Mesenchymal stem cell (in vitro differentiated cells and primary cell): ENCODE results near the gene ZC3H18.
A peak's percentile ranks its signal among the peaks of the same experiment; 100 is the strongest.

Experiments used
- DNase-seq: peaks from one replicate; pipeline ENCODE4 v3.0.0-alpha.2; 2013
- H2AFZ ChIP-seq: one replicate; pipeline ENCODE4 v1.6.1; 2013; ENCODE audit warnings: low read depth, mild to moderate bottlenecking, control low read depth, inconsistent platforms, low read length, moderate library complexity
- H2AK5ac ChIP-seq: 2 replicates; pipeline ENCODE4 v1.6.1; 2013; ENCODE audit warnings: low read length, moderate library complexity, mild to moderate bottlenecking, inconsistent platforms; ENCODE audit not compliant: severe bottlenecking
- H2BK120ac ChIP-seq: one replicate; pipeline ENCODE4 v1.6.1; 2013; ENCODE audit warnings: low read depth, mild to moderate bottlenecking, inconsistent platforms, low read length, moderate library complexity
- H2BK12ac ChIP-seq, 2 experiments: one replicate each; pipeline ENCODE4 v1.6.1; 2013; ENCODE audit warnings: inconsistent platforms in 2 of 2, low read length in 2 of 2, mild to moderate bottlenecking in 2 of 2, moderate library complexity in 2 of 2, control low read depth in 1 of 2
- H2BK15ac ChIP-seq: one replicate; pipeline ENCODE4 v1.6.1; 2013; ENCODE audit warnings: mild to moderate bottlenecking, low read depth, inconsistent platforms; ENCODE audit not compliant: poor library complexity, severe bottlenecking
- H2BK5ac ChIP-seq: 2 replicates; pipeline ENCODE4 v1.6.1; 2013; ENCODE audit warnings: low read depth, mild to moderate bottlenecking, low read length, control low read depth, inconsistent platforms; ENCODE audit not compliant: poor library complexity, severe bottlenecking
- H3K14ac ChIP-seq, 2 experiments: one replicate each; pipeline ENCODE4 v1.6.1; 2013; ENCODE audit warnings: inconsistent platforms in 2 of 2, low read length in 2 of 2, control low read depth in 1 of 2, mild to moderate bottlenecking in 1 of 2, moderate library complexity in 1 of 2
- H3K18ac ChIP-seq, 2 experiments: one replicate each; pipeline ENCODE4 v1.6.1; 2013; ENCODE audit warnings: inconsistent platforms in 2 of 2, low read length in 2 of 2, control low read depth in 1 of 2, low read depth in 1 of 2, mild to moderate bottlenecking in 1 of 2
- H3K23ac ChIP-seq, 2 experiments: one replicate each; pipeline ENCODE4 v1.6.1; 2013; ENCODE audit warnings: inconsistent platforms in 2 of 2, low read length in 2 of 2, mild to moderate bottlenecking in 2 of 2, moderate library complexity in 2 of 2, control low read depth in 1 of 2
- H3K27ac ChIP-seq: 2 replicates; pipeline ENCODE4 v1.5.1; 2013; ENCODE audit warnings: mild to moderate bottlenecking, moderate library complexity, low read length, control low read depth, inconsistent platforms; ENCODE audit not compliant: poor library complexity, severe bottlenecking
- H3K27me3 ChIP-seq, 2 experiments: 2 replicates each; pipeline versions ENCODE4 v1.6.1 to v1.7.0; 2013; ENCODE audit warnings: low read length in 2 of 2, mild to moderate bottlenecking in 2 of 2, moderate library complexity in 2 of 2, control low read depth in 1 of 2, inconsistent platforms in 1 of 2; ENCODE audit not compliant: control insufficient read depth in 1 of 2, insufficient read depth in 1 of 2
- H3K36me3 ChIP-seq, 2 experiments: 2 replicates each; pipeline versions ENCODE4 v1.6.1 to v1.7.0; 2013; ENCODE audit warnings: low read length in 2 of 2, control low read depth in 1 of 2, inconsistent platforms in 1 of 2, low read depth in 1 of 2, mild to moderate bottlenecking in 1 of 2; ENCODE audit not compliant: insufficient read depth in 2 of 2, control insufficient read depth in 1 of 2
- H3K4ac ChIP-seq, 2 experiments: one replicate each; pipeline ENCODE4 v1.6.1; 2013; ENCODE audit warnings: inconsistent platforms in 2 of 2, low read length in 2 of 2, mild to moderate bottlenecking in 2 of 2, moderate library complexity in 2 of 2, control low read depth in 1 of 2, low read depth in 1 of 2
- H3K4me1 ChIP-seq: 2 replicates; pipeline ENCODE4 v1.6.1; 2013; ENCODE audit warnings: low read depth, low read length, control low read depth; ENCODE audit not compliant: control insufficient read depth, insufficient read depth
- H3K4me2 ChIP-seq: 2 replicates; pipeline ENCODE4 v1.6.1; 2013; ENCODE audit warnings: low read length, mild to moderate bottlenecking, inconsistent platforms; ENCODE audit not compliant: poor library complexity, severe bottlenecking
- H3K4me3 ChIP-seq, 2 experiments: 2 replicates each; pipeline versions ENCODE4 v1.5.1 to v1.7.0; 2013; ENCODE audit warnings: low read length in 2 of 2, mild to moderate bottlenecking in 2 of 2, control low read depth in 1 of 2, low read depth in 1 of 2; ENCODE audit not compliant: insufficient read depth in 1 of 2
- H3K79me1 ChIP-seq: replicated peaks from 2 replicates; pipeline ENCODE4 v1.6.1; 2013; ENCODE audit warnings: mild to moderate bottlenecking, control low read depth, low read length, inconsistent platforms; ENCODE audit not compliant: poor library complexity, severe bottlenecking
- H3K9ac ChIP-seq: 2 replicates; pipeline ENCODE4 v1.7.0; 2013; ENCODE audit warnings: mild to moderate bottlenecking, low read length, moderate library complexity
- H3K9me3 ChIP-seq: 2 replicates; pipeline ENCODE4 v1.7.0; 2013; ENCODE audit warnings: mild to moderate bottlenecking, low read length; ENCODE audit not compliant: control insufficient read depth
- H4K8ac ChIP-seq: one replicate; pipeline ENCODE4 v1.6.1; 2013; ENCODE audit warnings: inconsistent platforms, mild to moderate bottlenecking, low read length, moderate library complexity
- H4K91ac ChIP-seq: one replicate; pipeline ENCODE4 v1.6.1; 2013; ENCODE audit warnings: mild to moderate bottlenecking, low read length, inconsistent platforms
- WGBS: methylation state at CpG from one replicate; pipeline ENCODE4 v1.1.7; 2013; ENCODE audit warnings: mixed read lengths; 5-methylcytosine and 5-hydroxymethylcytosine counted together

Gene ZC3H18

DNA sequence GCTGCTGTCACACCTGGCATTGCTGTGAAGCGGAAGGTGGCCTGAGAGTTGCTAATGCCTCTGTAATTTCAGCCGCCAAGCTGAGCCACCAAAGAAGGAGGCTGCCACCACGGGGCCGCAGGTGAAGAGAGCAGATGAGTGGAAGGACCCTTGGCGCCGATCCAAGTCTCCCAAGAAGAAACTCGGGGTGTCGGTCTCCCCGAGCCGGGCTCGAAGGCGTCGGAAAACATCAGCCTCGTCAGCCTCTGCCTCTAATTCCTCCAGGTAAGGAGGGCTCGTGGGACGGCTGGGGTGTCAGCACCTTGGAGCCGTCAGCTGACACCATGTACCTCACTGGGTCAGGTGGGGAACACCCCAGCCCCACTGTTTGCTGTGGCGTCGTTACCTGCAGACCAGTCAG, 51.9 kb downstream of the ZC3H18 start:
- H3K4ac ChIP-seq = no peak overlapping the region
- H2BK12ac ChIP-seq = no peak overlapping the region
- H3K9ac ChIP-seq = no peak overlapping the region
- H2AK5ac ChIP-seq = no peak overlapping the region
- no peaks in the 10 kb centered on the region for H3K27me3 ChIP-seq
- DNase-seq = no peak
- no peak overlapping the region for H3K14ac ChIP-seq
- no peak overlapping the region for H4K8ac ChIP-seq
- no peak overlapping the region for H2AFZ ChIP-seq
- H3K4me3 ChIP-seq = no peak overlapping the region
- no peak overlapping the region for H2BK5ac ChIP-seq
- H2BK15ac ChIP-seq = no peak overlapping the region
- H2BK120ac ChIP-seq = no peak overlapping the region
- H3K9me3 ChIP-seq = no peaks in the 10 kb centered on the region
- H3K4me2 ChIP-seq = no peak overlapping the region
- H3K18ac ChIP-seq = no peak overlapping the region
- H3K79me1 ChIP-seq = peaks cover 35% of the 10 kb centered on the region
- peaks cover 64 to 77% of the 10 kb centered on the region in 2 experiments for H3K36me3 ChIP-seq
- no peak overlapping the region for H4K91ac ChIP-seq
- no peak overlapping the region for H3K23ac ChIP-seq
- WGBS = 97% methylated on average over 19 of the region's 19 CpGs
- no peak overlapping the region for H3K27ac ChIP-seq
- H3K4me1 ChIP-seq = peaks cover 15% of the 10 kb centered on the region

DNA sequence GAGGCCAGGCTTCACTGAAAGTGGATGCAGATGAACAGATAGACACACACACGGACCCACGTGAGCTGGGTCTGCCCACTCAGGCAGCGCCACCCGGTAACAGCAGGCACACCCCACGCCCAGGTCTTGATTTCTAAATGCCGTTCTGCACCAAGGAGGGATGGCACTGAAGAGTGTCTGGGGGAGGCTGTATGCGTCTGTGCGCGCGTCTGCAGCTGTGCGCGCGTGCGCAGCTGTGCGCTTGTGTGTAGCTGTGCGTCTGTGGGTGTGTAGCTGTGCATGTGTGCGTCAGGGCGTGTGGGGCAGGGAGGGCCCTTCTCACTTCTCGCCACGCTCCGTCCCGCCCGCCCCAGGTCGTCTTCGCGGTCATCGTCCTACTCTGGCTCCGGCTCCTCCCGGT, 52.7 kb downstream of the ZC3H18 start:
- Histone ChIP-seq H2BK5ac (no peak overlapping the region), H3K4ac (no peak overlapping the region), H2AK5ac (no peak overlapping the region), H2BK12ac (no peak overlapping the region), H3K79me1 (peaks cover 31% of the 10 kb centered on the region), H2BK15ac (no peak overlapping the region), H2AFZ (no peak overlapping the region), H3K14ac (no peak overlapping the region), H3K9ac (no peak overlapping the region), H3K18ac (no peak overlapping the region), H2BK120ac (no peak overlapping the region), H3K4me2 (no peak overlapping the region), H3K4me1 (peaks cover 15% of the 10 kb centered on the region), H3K9me3 (no peaks in the 10 kb centered on the region), H4K8ac (no peak overlapping the region), H4K91ac (no peak overlapping the region), H3K27me3 (no peaks in the 10 kb centered on the region), H3K36me3 (peaks cover 70 to 78% of the 10 kb centered on the region in 2 experiments), H3K27ac (no peak overlapping the region), H3K4me3 (no peak overlapping the region), H3K23ac (no peak overlapping the region)
- WGBS = 99% methylated on average over 29 of the region's 29 CpGs
- no peak for DNase-seq

DNA sequence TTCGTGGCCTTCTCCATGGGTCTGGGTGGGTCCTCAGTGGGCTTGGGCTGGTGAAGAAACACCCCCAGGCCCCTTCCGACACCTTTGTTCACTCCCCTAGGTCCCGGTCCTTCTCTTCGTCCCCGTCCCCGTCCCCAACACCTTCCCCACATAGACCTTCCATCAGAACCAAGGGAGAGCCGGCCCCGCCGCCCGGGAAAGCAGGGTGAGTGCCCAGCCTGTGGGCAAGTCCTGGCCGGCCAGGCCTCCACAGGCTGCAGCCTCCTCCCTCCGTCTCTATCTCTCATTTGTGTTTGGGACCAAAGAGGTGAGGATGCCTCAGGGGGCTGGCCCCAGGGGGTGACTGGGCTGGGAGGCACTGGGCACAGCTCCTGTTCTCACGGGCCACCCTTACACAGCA, 53.7 kb downstream of the ZC3H18 start:
- H3K9ac ChIP-seq = no peak overlapping the region
- H3K27me3 ChIP-seq = no peaks in the 10 kb centered on the region
- H2BK5ac ChIP-seq = no peak overlapping the region
- no peak overlapping the region for H3K27ac ChIP-seq
- no peak overlapping the region for H2AK5ac ChIP-seq
- no peak overlapping the region for H3K18ac ChIP-seq
- peaks cover 22% of the 10 kb centered on the region for H3K79me1 ChIP-seq
- no peak overlapping the region for H4K8ac ChIP-seq
- H3K4me3 ChIP-seq = peak overlapping the region in 1 of 2 experiments; percentile 5
- peaks cover 10% of the 10 kb centered on the region for H3K4me1 ChIP-seq
- no peak overlapping the region for H4K91ac ChIP-seq
- 98% methylated on average over 11 of the region's 13 CpGs for WGBS
- peaks cover 71 to 78% of the 10 kb centered on the region in 2 experiments for H3K36me3 ChIP-seq
- no peak overlapping the region for H2BK120ac ChIP-seq
- H2BK12ac ChIP-seq = no peak overlapping the region
- H3K4ac ChIP-seq = no peak overlapping the region
- H2BK15ac ChIP-seq = no peak overlapping the region
- no peak overlapping the region for H2AFZ ChIP-seq
- H3K23ac ChIP-seq = no peak overlapping the region
- H3K4me2 ChIP-seq = no peak overlapping the region
- H3K14ac ChIP-seq = no peak overlapping the region
- H3K9me3 ChIP-seq = no peaks in the 10 kb centered on the region
- DNase-seq = no peak

DNA sequence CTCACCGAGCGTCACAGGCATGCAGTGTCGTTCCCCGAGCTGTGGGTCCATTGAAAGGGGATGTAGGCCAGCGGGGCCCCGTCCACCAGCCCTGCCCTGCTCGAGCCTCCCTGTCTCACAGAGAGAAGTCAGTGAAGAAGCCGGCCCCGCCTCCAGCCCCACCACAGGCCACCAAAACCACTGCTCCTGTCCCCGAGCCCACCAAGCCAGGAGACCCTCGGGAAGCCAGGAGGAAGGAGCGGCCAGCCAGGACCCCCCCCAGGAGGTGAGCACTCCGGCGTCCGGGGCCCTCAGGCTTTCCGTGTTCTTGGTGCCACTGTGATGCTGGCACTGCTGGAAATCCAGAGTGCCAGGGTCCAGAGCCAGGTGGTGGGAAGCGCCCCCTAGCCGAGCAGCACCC, 54.3 kb downstream of the ZC3H18 start:
- H2AFZ ChIP-seq = no peak overlapping the region
- peaks cover 8% of the 10 kb centered on the region for H3K4me1 ChIP-seq
- H2BK15ac ChIP-seq = no peak overlapping the region
- no peak overlapping the region for H4K91ac ChIP-seq
- no peak overlapping the region for H2BK12ac ChIP-seq
- H2BK5ac ChIP-seq = no peak overlapping the region
- H3K18ac ChIP-seq = no peak overlapping the region
- H2AK5ac ChIP-seq = no peak overlapping the region
- H3K27me3 ChIP-seq = no peaks in the 10 kb centered on the region
- no peak overlapping the region for H3K4me3 ChIP-seq
- H3K4me2 ChIP-seq = no peak overlapping the region
- WGBS = 95% methylated on average over 16 of the region's 18 CpGs
- H4K8ac ChIP-seq = no peak overlapping the region
- H3K9me3 ChIP-seq = no peaks in the 10 kb centered on the region
- H3K36me3 ChIP-seq = peaks cover 73 to 74% of the 10 kb centered on the region in 2 experiments
- no peak overlapping the region for H2BK120ac ChIP-seq
- no peak overlapping the region for H3K27ac ChIP-seq
- H3K9ac ChIP-seq = no peak overlapping the region
- no peak overlapping the region for H3K23ac ChIP-seq
- peaks cover 22% of the 10 kb centered on the region for H3K79me1 ChIP-seq
- no peak overlapping the region for H3K14ac ChIP-seq
- DNase-seq = no peak
- no peak overlapping the region for H3K4ac ChIP-seq
